ENCODE data around the gene LYZ.

LYZ gene

GRCh38 chr12:69338936-69339335, 9.2 kb upstream of the LYZ start:
- no peak for DNase-seq (ENCODE audit: low read depth in 2 of 2)

- DNase-seq (ENCODE audit: low read depth in 2 of 2), result no peak
Measured at GRCh38 chr12:69339999-69340398, 8.2 kb upstream of the LYZ start.

GRCh38 chr12:69341328-69341727, 6.9 kb upstream of the LYZ start:
- DNase-seq (ENCODE audit: low read depth in 2 of 2), result no peak

- no peak for DNase-seq (ENCODE audit: low read depth in 2 of 2)
Measured at GRCh38 chr12:69342421-69342820, 5.8 kb upstream of the LYZ start.

GRCh38 chr12:69343357-69343756, 4.8 kb upstream of the LYZ start:
- DNase-seq (ENCODE audit: low read depth in 2 of 2), result no peak

GRCh38 chr12:69343885-69344612, 4.1 kb upstream of the LYZ start:
- no peak for DNase-seq (ENCODE audit: low read depth in 2 of 2)

GRCh38 chr12:69345077-69345476, 3.1 kb upstream of the LYZ start:
- DNase-seq (ENCODE audit: low read depth in 2 of 2), result no peak

GRCh38 chr12:69345742-69346141, 2.4 kb upstream of the LYZ start:
- no peak for DNase-seq (ENCODE audit: low read depth in 2 of 2)

- no peak for DNase-seq (ENCODE audit: low read depth in 2 of 2)
Measured at GRCh38 chr12:69350002-69350626, 1.9 kb downstream of the LYZ start.

GRCh38 chr12:69350777-69351176, 2.6 kb downstream of the LYZ start:
- DNase-seq (ENCODE audit: low read depth in 2 of 2), result no peak

- DNase-seq (ENCODE audit: low read depth in 2 of 2), result no peak
Measured at GRCh38 chr12:69351462-69352236, 3.5 kb downstream of the LYZ start.

GRCh38 chr12:69352904-69353303, 4.7 kb downstream of the LYZ start:
- no peak for DNase-seq (ENCODE audit: low read depth in 2 of 2)

- DNase-seq (ENCODE audit: low read depth in 2 of 2), result no peak
Measured at GRCh38 chr12:69354172-69354555, 6.0 kb downstream of the LYZ start.

GRCh38 chr12:69354556-69355187, 6.5 kb downstream of the LYZ start:
- no peak for DNase-seq (ENCODE audit: low read depth in 2 of 2)

- no peak for DNase-seq (ENCODE audit: low read depth in 2 of 2)
Measured at GRCh38 chr12:69355363-69356028, 7.3 kb downstream of the LYZ start.

GRCh38 chr12:69359531-69360347, 11.6 kb downstream of the LYZ start, which contains the start of gene YEATS4:
YEATS4 (plus strand) TSS chr12:69359743; CDS start chr12:69359973, 230 bp downstream.
- DNase-seq (ENCODE audit: low read depth in 2 of 2), result peak; percentile 65 to 66

GRCh38 chr12:69360348-69360672, 12.1 kb downstream of the LYZ start:
- no peak for DNase-seq (ENCODE audit: low read depth in 2 of 2)

GRCh38 chr12:69366796-69367195, 18.6 kb downstream of the LYZ start:
- no peak for DNase-seq (ENCODE audit: low read depth in 2 of 2)

GRCh38 chr12:69368171-69368570, 20.0 kb downstream of the LYZ start:
- no peak for DNase-seq (ENCODE audit: low read depth in 2 of 2)

GRCh38 chr12:69383074-69383473, 34.9 kb downstream of the LYZ start:
- DNase-seq (ENCODE audit: low read depth in 2 of 2), result no peak

- DNase-seq (ENCODE audit: low read depth in 2 of 2), result no peak
Measured at GRCh38 chr12:69385038-69385437, 36.9 kb downstream of the LYZ start.
